Spleen (tissue), 11 donors: ENCODE measurements around the gene S1PR2. TPM values are rescaled to one million over a fixed set of nuclear protein-coding genes. Genes with fewer than 3 reads are reported as not detected.

Experiments
- DNase-seq: peaks from one replicate; pipeline ENCODE4 v3.0.0-alpha.2; 2020
- H3K27ac ChIP-seq, 8 donors: fragments of 200-600 bp; sonication (generic) in 7 of 8; 1 replicate in 4 of 8; 2 replicates in 4 of 8; pipeline versions ENCODE4 v1.5.0 to v1.8.0; 2016 to 2021; ENCODE audit warnings: inconsistent platforms in 4 of 8, mild to moderate bottlenecking in 4 of 8, moderate library complexity in 1 of 8
- H3K27me3 ChIP-seq, 7 donors: fragments of 200-600 bp; sonication (generic) in 6 of 7; replicated peaks in 1 of 7; 1 replicate in 4 of 7; 2 replicates in 3 of 7; pipeline versions ENCODE4 v1.5.0 to v1.8.0; 2016 to 2021; ENCODE audit warnings: inconsistent platforms in 3 of 7, mild to moderate bottlenecking in 1 of 7
- H3K36me3 ChIP-seq, 6 donors: fragments of 200-600 bp; sonication (generic) in 5 of 6; 1 replicate in 4 of 6; 2 replicates in 2 of 6; pipeline versions ENCODE4 v1.5.0 to v1.8.0; 2016 to 2021; ENCODE audit warnings: inconsistent platforms in 2 of 6
- H3K4me1 ChIP-seq, 6 donors: fragments of 200-600 bp; sonication (generic) in 5 of 6; 1 replicate in 3 of 6; 2 replicates in 3 of 6; pipeline versions ENCODE4 v1.5.0 to v1.8.0; 2016 to 2021; ENCODE audit warnings: inconsistent platforms in 3 of 6
- H3K4me3 ChIP-seq, 8 donors: fragments of 200-600 bp; sonication (generic) in 7 of 8; 1 replicate in 4 of 8; 2 replicates in 4 of 8; pipeline versions ENCODE4 v1.5.0 to v1.8.0; 2016 to 2021; ENCODE audit warnings: inconsistent platforms in 4 of 8, mild to moderate bottlenecking in 4 of 8, moderate library complexity in 2 of 8
- H3K9me3 ChIP-seq, 8 donors: fragments of 200-600 bp; sonication (generic) in 7 of 8; 1 replicate in 4 of 8; 2 replicates in 4 of 8; pipeline versions ENCODE4 v1.5.0 to v1.8.0; 2016 to 2021; ENCODE audit warnings: inconsistent platforms in 4 of 8
- CTCF ChIP-seq, 11 experiments: fragments of 200-600 bp in 7 of 11; fragments of 450-650 bp in 4 of 11; sonication (generic) in 4 of 11; IDR thresholded peaks in 8 of 11; conservative IDR thresholded peaks in 3 of 11; 1 replicate in 7 of 11; 2 replicates in 4 of 11; pipeline versions ENCODE4 v1.4.0 to v1.8.0; 2016 to 2021; ENCODE audit warnings: antibody characterized with exemption in 11 of 11, inconsistent platforms in 4 of 11, mild to moderate bottlenecking in 1 of 11
- POLR2A ChIP-seq, 3 donors: fragments of 450-650 bp; IDR thresholded peaks; one replicate each; pipeline ENCODE4 v1.5.1; 2017; ENCODE audit warnings: antibody characterized with exemption in 3 of 3, mild to moderate bottlenecking in 1 of 3
- POLR2AphosphoS5 ChIP-seq, 3 donors: sonication (generic); formaldehyde crosslinking; IDR thresholded peaks; one replicate each; pipeline ENCODE4 v1.5.1; 2017; ENCODE audit warnings: antibody characterized with exemption in 3 of 3
- WGBS, 5 donors: extraction: QIAGEN DNeasy Blood & Tissue Kit in 3 of 5; methylation state at CpG; one replicate each; pipeline versions ENCODE4 v1.1.5 to v1.1.7; 2013 to 2018; 5-methylcytosine and 5-hydroxymethylcytosine counted together
- intact Hi-C: fragments of 100-400 bp; cut with DNase I; formaldehyde crosslinking; loops from one replicate; pipeline ENCODE4 v1.15.0; 2023; ENCODE audit warnings: low total_unique reads
- polyA plus RNA-seq, 3 donors: library from polyadenylated mRNA; stranded (reverse); fragments of 200-250 nt; gene quantifications; one replicate each; pipeline ENCODE4 v1.2.1, GENCODE V29; 2013
- total RNA-seq, 7 donors: library from RNA; depleted of rRNA in 3 of 7; stranded (reverse); fragments of >200 nt in 3 of 7; fragmentation: NEBNext Ultra II Directional in 4 of 7; extraction: Animal tissue kit (Norgen Biotek cat#: 25700) in 4 of 7; gene quantifications; one replicate each; pipeline versions ENCODE4 v1.1.0 to v1.2.1, GENCODE V29; 2016 to 2021
- donor health status: healthy with polysubstance abuse.
- donor health status: DM: no; HTN: no; CAD: no; lungs with moderate emphysema.
- donor health status: DM: no; HTN: no; CAD: no.
- donor health status: Bipolar disorder and iron deficiency.
- donor health status: healthy.
- donor health status: DM: no; HTN: no; CAD: no.
- donor health status: DM: yes; HTN: yes; CAD: no.

Gene S1PR2
- total and polyA plus RNA-seq, 10 donors: 1.4 to 6.1 (median 3.5) TPM

- no peak for DNase-seq
- Histone ChIP-seq H3K4me1 (peaks cover 17 to 71% (median 36%) of the 10 kb centered on the region in 6 donors), H3K4me3 (peak overlapping the region in 1 of 8 donors; percentile 99), H3K27ac (peak overlapping the region in 1 of 8 donors; percentile 88), H3K36me3 (peaks cover 0 to 47% (median 0%) of the 10 kb centered on the region in 6 donors), H3K27me3 (no peaks in the 10 kb centered on the region), H3K9me3 (no peaks in the 10 kb centered on the region)
- 73 to 95% (median 88%) methylated on average over 6 of the region's 6 CpGs for WGBS, 5 donors
- TF ChIP-seq POLR2AphosphoS5 (IDR thresholded peaks at IDR 0.05) (no peak), CTCF (IDR thresholded peaks at IDR 0.05 in 8 of 11, conservative IDR thresholded peaks at IDR 0.05 in 3 of 11) (no peak), POLR2A (IDR thresholded peaks at IDR 0.05) (no peak)
- intact Hi-C loops: loop anchor here (10.0 kb wide), 1 partner anchor 52 kb away; no protein-coding TSS in a partner anchor
Measured at GRCh38 chr19:10192922-10193321, 38.2 kb downstream of the S1PR2 start.

- 63 to 94% (median 74%) methylated on average over 2 of the region's 2 CpGs for WGBS, 5 donors
- H3K27ac ChIP-seq: no peak overlapping the region
- peaks cover 0 to 63% (median under 1%) of the 10 kb centered on the region in 6 donors for H3K36me3 ChIP-seq
- intact Hi-C loops: loop anchor here (10.0 kb wide), 1 partner anchor 53 kb away; no protein-coding TSS in a partner anchor
- H3K9me3 ChIP-seq: no peaks in the 10 kb centered on the region
- no peak overlapping the region for H3K4me3 ChIP-seq
- H3K4me1 ChIP-seq: peaks cover 17 to 78% (median 36%) of the 10 kb centered on the region in 6 donors
- no peaks in the 10 kb centered on the region for H3K27me3 ChIP-seq
- no peak for DNase-seq
- TF ChIP-seq CTCF (IDR thresholded peaks at IDR 0.05 in 8 of 11, conservative IDR thresholded peaks at IDR 0.05 in 3 of 11) (no peak), POLR2A (IDR thresholded peaks at IDR 0.05) (no peak), POLR2AphosphoS5 (IDR thresholded peaks at IDR 0.05) (no peak)
Measured at GRCh38 chr19:10191347-10191746, 39.8 kb downstream of the S1PR2 start.

GRCh38 chr19:10190026-10190425 lies 41.1 kb downstream of the S1PR2 start:
- intact Hi-C loops: loop anchor here (10.0 kb wide), 1 partner anchor 55 kb away; no protein-coding TSS in a partner anchor
- Histone ChIP-seq H3K9me3 (no peaks in the 10 kb centered on the region), H3K36me3 (peaks cover 0 to 76% (median 10%) of the 10 kb centered on the region in 6 donors), H3K27me3 (no peaks in the 10 kb centered on the region), H3K4me1 (peaks cover 13 to 71% (median 29%) of the 10 kb centered on the region in 6 donors), H3K27ac (no peak overlapping the region), H3K4me3 (no peak overlapping the region)
- TF ChIP-seq POLR2A (IDR thresholded peaks at IDR 0.05): no peak
- TF ChIP-seq CTCF (IDR thresholded peaks at IDR 0.05 in 8 of 11, conservative IDR thresholded peaks at IDR 0.05 in 3 of 11): no peak
- TF ChIP-seq POLR2AphosphoS5 (IDR thresholded peaks at IDR 0.05): no peak
- 88 to 98% (median 90%) methylated on average over 5 of the region's 5 CpGs for WGBS, 5 donors
- DNase-seq: no peak

- intact Hi-C loops: loop anchor here (10.0 kb wide), 1 partner anchor 55 kb away; no protein-coding TSS in a partner anchor
- 76 to 88% (median 80%) methylated on average over 5 of the region's 5 CpGs for WGBS, 5 donors
Measured at GRCh38 chr19:10189616-10190015, 41.5 kb downstream of the S1PR2 start.

More at GRCh38 chr19:10189616-10190015, 41.5 kb downstream of the S1PR2 start:
- Histone ChIP-seq H3K27me3 (no peaks in the 10 kb centered on the region), H3K4me3 (no peak overlapping the region), H3K4me1 (peaks cover 12 to 69% (median 29%) of the 10 kb centered on the region in 6 donors), H3K36me3 (peaks cover 0 to 80% (median 12%) of the 10 kb centered on the region in 6 donors), H3K27ac (no peak overlapping the region), H3K9me3 (no peaks in the 10 kb centered on the region)
- DNase-seq: no peak
- TF ChIP-seq POLR2AphosphoS5 (IDR thresholded peaks at IDR 0.05) (no peak), POLR2A (IDR thresholded peaks at IDR 0.05) (no peak)
